H9 (cell line): ENCODE measurements around the gene PRR32. TPM values are rescaled to one million over a fixed set of nuclear protein-coding genes. Genes with fewer than 3 reads are reported as not detected.

Experiments used
- DNase-seq: peaks from one replicate; pipeline ENCODE4 v3.0.0-alpha.2; 2017
- H2AFZ ChIP-seq: one replicate; pipeline ENCODE4 v1.6.1; 2013; ENCODE audit warnings: mild to moderate bottlenecking, low read length, control low read depth, moderate library complexity
- H2AK5ac ChIP-seq: 2 replicates; pipeline ENCODE4 v1.6.1; 2013; ENCODE audit warnings: low read length, control low read depth, mixed read lengths; ENCODE audit not compliant: insufficient read length
- H2BK120ac ChIP-seq: one replicate; pipeline ENCODE4 v1.6.1; 2013; ENCODE audit warnings: low read depth, mild to moderate bottlenecking, low read length, control low read depth, inconsistent platforms; ENCODE audit not compliant: poor library complexity, severe bottlenecking
- H2BK12ac ChIP-seq: 2 replicates; pipeline ENCODE4 v1.6.1; 2013; ENCODE audit warnings: low read length, control low read depth, mixed read lengths, low read depth; ENCODE audit not compliant: insufficient read length
- H2BK15ac ChIP-seq: 2 replicates; pipeline ENCODE4 v1.6.1; 2013; ENCODE audit warnings: low read depth, low read length, control low read depth
- H2BK20ac ChIP-seq: one replicate; pipeline ENCODE4 v1.6.1; 2013; ENCODE audit warnings: low read depth, mild to moderate bottlenecking, low read length, control low read depth, inconsistent platforms; ENCODE audit not compliant: poor library complexity, severe bottlenecking
- H2BK5ac ChIP-seq: 2 replicates; pipeline ENCODE4 v1.6.1; 2013; ENCODE audit warnings: low read length, control low read depth, mixed read lengths; ENCODE audit not compliant: insufficient read length
- H3K14ac ChIP-seq: 2 replicates; pipeline ENCODE4 v1.6.1; 2013; ENCODE audit warnings: low read length, control low read depth; ENCODE audit not compliant: insufficient read depth
- H3K18ac ChIP-seq: 2 replicates; pipeline ENCODE4 v1.6.1; 2013; ENCODE audit warnings: low read depth, mild to moderate bottlenecking, mixed read lengths, low read length, control low read depth; ENCODE audit not compliant: insufficient read length
- H3K23ac ChIP-seq: 2 replicates; pipeline ENCODE4 v1.6.1; 2013; ENCODE audit warnings: low read length, control low read depth, mixed read lengths, low read depth; ENCODE audit not compliant: insufficient read length
- H3K23me2 ChIP-seq: 2 replicates; pipeline ENCODE4 v1.6.1; 2013; ENCODE audit warnings: low read depth, mild to moderate bottlenecking, mixed read lengths, low read length, control low read depth; ENCODE audit not compliant: insufficient read length, poor library complexity, severe bottlenecking
- H3K27ac ChIP-seq: 2 replicates; pipeline ENCODE4 v1.5.1; 2013; ENCODE audit warnings: low read length, control low read depth, mixed read lengths, low read depth; ENCODE audit not compliant: insufficient read length
- H3K27me3 ChIP-seq: 2 replicates; pipeline ENCODE4 v1.6.1; 2013; ENCODE audit warnings: low read length, control low read depth, inconsistent platforms; ENCODE audit not compliant: insufficient read depth
- H3K4ac ChIP-seq: 2 replicates; pipeline ENCODE4 v1.6.1; 2013; ENCODE audit warnings: low read depth, mild to moderate bottlenecking, control low read depth, inconsistent platforms, low read length, moderate library complexity
- H3K4me1 ChIP-seq: 2 replicates; pipeline ENCODE4 v1.6.1; 2013; ENCODE audit warnings: low read length, control low read depth, inconsistent platforms; ENCODE audit not compliant: insufficient read depth
- H3K4me2 ChIP-seq: 2 replicates; pipeline ENCODE4 v1.6.1; 2013; ENCODE audit warnings: low read length, control low read depth, mixed read lengths; ENCODE audit not compliant: insufficient read length, insufficient read depth
- H3K56ac ChIP-seq: 2 replicates; pipeline ENCODE4 v1.6.1; 2013; ENCODE audit warnings: low read depth, mild to moderate bottlenecking, mixed read lengths, low read length, control low read depth; ENCODE audit not compliant: insufficient read length
- H3K79me1 ChIP-seq: 2 replicates; pipeline ENCODE4 v1.6.1; 2013; ENCODE audit warnings: low read depth, mild to moderate bottlenecking, moderate library complexity, low read length, control low read depth, inconsistent platforms; ENCODE audit not compliant: insufficient read depth, poor library complexity, severe bottlenecking
- H3K79me2 ChIP-seq: 2 replicates; pipeline ENCODE4 v1.6.1; 2013; ENCODE audit warnings: low read length, control low read depth, inconsistent platforms; ENCODE audit not compliant: insufficient read depth
- H3K9ac ChIP-seq: 2 replicates; pipeline ENCODE4 v1.6.1; 2013; ENCODE audit warnings: low read length, control low read depth, mixed read lengths; ENCODE audit not compliant: insufficient read length; ENCODE audit errors: extremely low read depth
- H3K9me3 ChIP-seq: one replicate; pipeline ENCODE4 v1.6.1; 2013; ENCODE audit warnings: low read depth, low read length, inconsistent platforms; ENCODE audit not compliant: control insufficient read depth
- H3T11ph ChIP-seq: one replicate; pipeline ENCODE4 v1.6.1; 2013; ENCODE audit warnings: mild to moderate bottlenecking, low read length, control low read depth, inconsistent platforms
- H4K20me1 ChIP-seq: one replicate; pipeline ENCODE4 v1.6.1; 2013; ENCODE audit not compliant: control insufficient read depth, insufficient read length, insufficient read depth
- H4K5ac ChIP-seq: 2 replicates; pipeline ENCODE4 v1.6.1; 2013; ENCODE audit warnings: low read depth, mild to moderate bottlenecking, mixed read lengths, low read length, control low read depth; ENCODE audit not compliant: insufficient read length
- H4K8ac ChIP-seq: replicated peaks from 2 replicates; pipeline ENCODE4 v1.6.1; 2013; ENCODE audit warnings: low read length, control low read depth, mixed read lengths, low read depth; ENCODE audit not compliant: insufficient read length
- H4K91ac ChIP-seq: 2 replicates; pipeline ENCODE4 v1.6.1; 2013; ENCODE audit warnings: low read depth, mild to moderate bottlenecking, moderate library complexity, mixed read lengths, low read length, control low read depth; ENCODE audit not compliant: insufficient read length
- H3K27ac Mint-ChIP-seq, 3 experiments: 2 replicates in 2 of 3; 3 replicates in 1 of 3; pipeline ENCODE4 v1.8.0; 2020 to 2021; ENCODE audit warnings: mixed read lengths in 3 of 3, mild to moderate bottlenecking in 1 of 3, moderate library complexity in 1 of 3
- H3K27me3 Mint-ChIP-seq: 2 replicates; pipeline ENCODE4 v1.8.0; 2021; ENCODE audit warnings: low read depth, mild to moderate bottlenecking, moderate library complexity, mixed read lengths
- H3K36me3 Mint-ChIP-seq, 3 experiments: 2 replicates in 2 of 3; 3 replicates in 1 of 3; pipeline ENCODE4 v1.8.0; 2020 to 2021; ENCODE audit warnings: low read depth in 3 of 3, mixed read lengths in 3 of 3; ENCODE audit not compliant: insufficient read depth in 1 of 3
- H3K4me1 Mint-ChIP-seq, 2 experiments: 2 replicates each; pipeline ENCODE4 v1.8.0; 2020; ENCODE audit warnings: mixed read lengths in 2 of 2
- H3K4me3 Mint-ChIP-seq, 2 experiments: 2 replicates in 1 of 2; 3 replicates in 1 of 2; pipeline ENCODE4 v1.8.0; 2020 to 2021; ENCODE audit warnings: mild to moderate bottlenecking in 2 of 2, mixed read lengths in 2 of 2, moderate library complexity in 1 of 2
- H3K9me3 Mint-ChIP-seq, 2 experiments: 2 replicates in 1 of 2; 3 replicates in 1 of 2; pipeline ENCODE4 v1.8.0; 2020; ENCODE audit warnings: mild to moderate bottlenecking in 2 of 2, mixed read lengths in 2 of 2, moderate library complexity in 1 of 2
- WGBS: extraction: QIAGEN DNeasy Blood & Tissue Kit; methylation state at CpG from one replicate; pipeline ENCODE4 v1.1.7; 2013; ENCODE audit warnings: missing lambda C conversion rate, low lambda C conversion rate, mixed read lengths; ENCODE audit not compliant: insufficient read length; ENCODE audit errors: extremely low coverage; 5-methylcytosine and 5-hydroxymethylcytosine counted together
- total RNA-seq: library from RNA; stranded (reverse); gene quantifications from 2 replicates; pipeline ENCODE4 v1.2.1, GENCODE V29; 2021
- TF ChIP-seq, protein P1 (sequence below): fragments of 200-600 bp; sonication (generic); conservative IDR thresholded peaks from 3 replicates; pipeline ENCODE4 v1.8.0; 2021; ENCODE audit warnings: antibody characterized with exemption, mild to moderate bottlenecking

Gene PRR32
- total RNA-seq, 1 experiment from 2014 or later: not detected

DNA sequence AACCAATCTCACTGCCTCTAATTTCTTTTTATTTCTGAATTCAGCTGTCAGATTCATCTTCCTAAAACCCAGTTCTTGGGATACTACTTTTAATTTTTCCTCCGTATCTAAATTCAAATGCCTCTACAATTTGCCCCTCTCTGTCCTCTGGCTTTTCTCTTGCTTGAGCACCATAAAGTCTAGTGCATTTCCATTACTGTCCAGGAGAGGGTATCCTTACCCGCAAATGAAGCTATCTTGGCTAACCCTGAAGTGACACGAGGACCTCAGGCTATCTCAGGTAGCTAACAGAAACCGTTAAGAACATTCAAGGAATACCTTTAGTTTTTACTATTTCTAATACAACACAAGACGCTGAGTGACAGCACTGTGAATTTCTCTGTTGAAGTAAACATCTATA, 49.4 kb upstream of the PRR32 start:
- no CpG with 5 or more reads among the region's 5 CpGs for WGBS
- no peak overlapping the region for H3K18ac ChIP-seq
- no peak overlapping the region for H4K5ac ChIP-seq
- no peaks in the 10 kb centered on the region for H3K27me3 ChIP-seq
- H3K56ac ChIP-seq: no peak overlapping the region
- no peak overlapping the region for H3K27ac ChIP-seq
- no peaks in the 10 kb centered on the region for H3K4me1 ChIP-seq
- no peak overlapping the region for H3K9ac ChIP-seq
- H2BK20ac ChIP-seq: no peak overlapping the region
- Mint-ChIP-seq H3K27ac (no peak overlapping the region), H3K4me1 (peaks cover 0 to 2% of the 10 kb centered on the region in 2 experiments; a peak in 1 of 4 replicates), H3K4me3 (no peak overlapping the region), H3K27me3 (no peaks in the 10 kb centered on the region), H3K36me3 (peaks cover 0 to 8% (median 0%) of the 10 kb centered on the region in 3 experiments; a peak in 4 of 7 replicates), H3K9me3 (peaks cover 18 to 57% of the 10 kb centered on the region in 2 experiments)
- H3K4ac ChIP-seq: no peak overlapping the region
- H4K8ac ChIP-seq: no peak overlapping the region
- no peak overlapping the region for H3K23ac ChIP-seq
- H4K20me1 ChIP-seq: no peaks in the 10 kb centered on the region
- no peak overlapping the region for H2BK15ac ChIP-seq
- no peak overlapping the region for H3K14ac ChIP-seq
- no peak overlapping the region for H2AK5ac ChIP-seq
- no peaks in the 10 kb centered on the region for H3K79me1 ChIP-seq
- H3K9me3 ChIP-seq: no peaks in the 10 kb centered on the region
- H2BK120ac ChIP-seq: no peak overlapping the region
- DNase-seq: no peak
- H3T11ph ChIP-seq: no peak overlapping the region
- H4K91ac ChIP-seq: no peak overlapping the region
- TF ChIP-seq, protein P1, sequence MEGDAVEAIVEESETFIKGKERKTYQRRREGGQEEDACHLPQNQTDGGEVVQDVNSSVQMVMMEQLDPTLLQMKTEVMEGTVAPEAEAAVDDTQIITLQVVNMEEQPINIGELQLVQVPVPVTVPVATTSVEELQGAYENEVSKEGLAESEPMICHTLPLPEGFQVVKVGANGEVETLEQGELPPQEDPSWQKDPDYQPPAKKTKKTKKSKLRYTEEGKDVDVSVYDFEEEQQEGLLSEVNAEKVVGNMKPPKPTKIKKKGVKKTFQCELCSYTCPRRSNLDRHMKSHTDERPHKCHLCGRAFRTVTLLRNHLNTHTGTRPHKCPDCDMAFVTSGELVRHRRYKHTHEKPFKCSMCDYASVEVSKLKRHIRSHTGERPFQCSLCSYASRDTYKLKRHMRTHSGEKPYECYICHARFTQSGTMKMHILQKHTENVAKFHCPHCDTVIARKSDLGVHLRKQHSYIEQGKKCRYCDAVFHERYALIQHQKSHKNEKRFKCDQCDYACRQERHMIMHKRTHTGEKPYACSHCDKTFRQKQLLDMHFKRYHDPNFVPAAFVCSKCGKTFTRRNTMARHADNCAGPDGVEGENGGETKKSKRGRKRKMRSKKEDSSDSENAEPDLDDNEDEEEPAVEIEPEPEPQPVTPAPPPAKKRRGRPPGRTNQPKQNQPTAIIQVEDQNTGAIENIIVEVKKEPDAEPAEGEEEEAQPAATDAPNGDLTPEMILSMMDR: peak; percentile 81
- H3K4me2 ChIP-seq: no peak overlapping the region
- no peak overlapping the region for H2BK5ac ChIP-seq
- no peak overlapping the region for H2BK12ac ChIP-seq
- no peak overlapping the region for H2AFZ ChIP-seq
- no peaks in the 10 kb centered on the region for H3K23me2 ChIP-seq
- H3K79me2 ChIP-seq: no peaks in the 10 kb centered on the region
